Lung microvascular endothelial cell (primary cell): Measurements from ENCODE around the gene BANF1. TPM values are rescaled to one million over a fixed set of nuclear protein-coding genes. Genes with fewer than 3 reads are reported as not detected.

ENCODE experiments used
- DNase-seq, 2 donors: peaks; one replicate each; pipeline versions ENCODE4 v3.0.0 to v3.0.0-alpha.2; 2010; ENCODE audit warnings: low read depth in 2 of 2
- total RNA-seq: library from RNA; depleted of rRNA; stranded (reverse); fragments of >200 nt; gene quantifications from 2 replicates; pipeline ENCODE4 v1.2.1, GENCODE V29; 2014

The BANF1 gene, protein sequence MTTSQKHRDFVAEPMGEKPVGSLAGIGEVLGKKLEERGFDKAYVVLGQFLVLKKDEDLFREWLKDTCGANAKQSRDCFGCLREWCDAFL
- 19.2 and 20.5 TPM in 2 replicates for total RNA-seq

DNA sequence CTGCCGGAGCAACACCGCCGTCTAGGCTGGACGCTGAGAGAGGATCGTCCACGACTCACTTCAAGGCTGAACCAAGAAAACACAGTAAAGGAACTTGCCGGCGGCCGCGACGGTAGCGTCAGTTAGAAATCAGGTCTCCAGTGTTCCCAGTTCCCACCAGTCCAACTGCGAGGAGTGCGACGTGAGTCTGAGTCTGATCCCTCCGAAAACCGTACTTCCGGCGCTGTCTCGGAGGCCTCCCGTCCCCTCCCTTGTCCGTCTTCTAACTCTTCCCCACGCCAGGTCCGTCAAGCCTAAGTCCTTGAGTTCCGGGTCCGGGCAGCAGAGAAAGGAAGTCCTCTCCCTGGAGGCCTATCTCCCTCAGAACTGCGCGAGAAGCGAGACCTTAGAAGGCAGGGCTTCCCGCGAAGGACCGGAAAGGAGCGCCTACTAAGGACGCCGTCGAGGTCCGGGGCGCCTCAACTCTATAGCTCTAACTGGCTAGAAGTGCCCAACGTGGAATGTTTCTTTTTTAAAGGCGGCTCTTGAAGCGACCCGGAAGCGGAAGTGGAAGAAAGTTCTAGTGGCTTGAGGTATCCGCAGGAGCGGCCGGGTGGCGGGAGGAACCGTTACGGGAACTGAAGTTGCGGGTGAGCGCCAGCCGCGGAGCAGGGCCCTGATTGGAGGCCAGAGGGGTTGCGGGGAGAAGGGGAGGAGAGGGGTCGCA is at the start of gene BANF1, which contains the start of gene EIF1AD:
Gene BANF1 (plus strand): TSS at position 562 of the 706 bp plus-strand sequence. CDS start 748 bp downstream, outside the sequence.
Gene EIF1AD (minus strand): TSS at position 216 of the 706 bp plus-strand sequence. CDS start 1,768 bp downstream, outside the sequence.
- DNase-seq, result peak; percentile 94 to 99

DNA sequence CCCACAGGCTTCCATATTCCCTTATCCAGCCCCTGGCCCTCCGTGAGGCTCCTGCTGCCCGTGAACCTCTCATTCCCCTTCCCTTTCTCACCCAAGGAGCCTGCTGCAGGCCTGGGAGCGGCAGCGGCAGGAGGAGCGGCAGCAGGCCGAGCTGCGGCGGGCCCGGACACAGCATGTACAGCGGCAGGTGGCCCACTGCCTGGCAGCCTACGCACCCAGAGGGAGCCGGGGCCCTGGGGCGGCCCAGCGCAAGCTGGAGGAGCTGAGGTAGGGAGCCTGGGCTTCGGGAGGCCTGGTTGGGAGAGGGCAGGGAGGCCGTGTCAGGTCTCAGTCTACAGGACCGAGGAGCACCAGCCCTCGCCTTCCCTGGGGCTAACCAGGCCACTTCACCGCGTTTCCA is 48.8 kb upstream of the BANF1 start:
- DNase-seq, result no peak

DNA sequence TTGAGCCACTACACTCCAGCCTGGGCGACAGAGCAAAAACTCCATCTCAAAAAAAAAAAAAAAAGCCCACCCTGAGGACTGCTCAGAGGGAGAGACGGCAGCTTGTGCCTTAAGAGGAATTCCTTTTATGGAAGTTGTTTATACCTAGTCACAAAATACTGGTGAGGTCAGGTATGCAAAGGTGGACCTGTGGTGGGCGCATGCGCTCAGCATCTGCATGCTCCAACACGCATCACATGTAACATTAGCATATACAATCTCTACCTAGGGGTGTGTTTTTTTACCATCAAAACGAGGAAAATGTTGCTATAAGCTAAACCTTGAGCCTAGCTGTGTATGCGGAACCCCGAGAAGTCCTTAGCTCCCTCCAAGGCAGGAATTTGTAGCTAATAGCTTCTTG is 47.5 kb upstream of the BANF1 start:
- DNase-seq, result no peak

DNA sequence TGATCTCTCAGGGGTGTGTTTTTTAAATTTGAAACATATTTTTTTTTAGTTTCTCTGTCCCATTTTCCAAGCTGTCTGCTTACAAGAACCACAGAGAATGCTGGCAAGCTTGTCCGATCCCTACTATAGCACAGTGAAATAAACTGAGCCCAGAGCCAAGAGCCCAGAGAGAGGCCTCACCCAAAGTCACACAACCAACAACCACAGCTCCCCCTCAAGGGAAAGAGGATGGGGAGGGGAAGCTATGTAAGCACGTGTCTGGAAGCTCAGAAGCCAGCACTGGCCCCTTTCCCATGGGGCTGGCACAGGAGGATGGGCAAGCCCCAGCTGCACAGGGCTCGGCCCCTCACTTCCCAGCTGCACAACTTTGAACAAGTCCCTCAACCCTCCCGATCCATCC is 44.0 kb upstream of the BANF1 start:
- DNase-seq, result no peak

DNA sequence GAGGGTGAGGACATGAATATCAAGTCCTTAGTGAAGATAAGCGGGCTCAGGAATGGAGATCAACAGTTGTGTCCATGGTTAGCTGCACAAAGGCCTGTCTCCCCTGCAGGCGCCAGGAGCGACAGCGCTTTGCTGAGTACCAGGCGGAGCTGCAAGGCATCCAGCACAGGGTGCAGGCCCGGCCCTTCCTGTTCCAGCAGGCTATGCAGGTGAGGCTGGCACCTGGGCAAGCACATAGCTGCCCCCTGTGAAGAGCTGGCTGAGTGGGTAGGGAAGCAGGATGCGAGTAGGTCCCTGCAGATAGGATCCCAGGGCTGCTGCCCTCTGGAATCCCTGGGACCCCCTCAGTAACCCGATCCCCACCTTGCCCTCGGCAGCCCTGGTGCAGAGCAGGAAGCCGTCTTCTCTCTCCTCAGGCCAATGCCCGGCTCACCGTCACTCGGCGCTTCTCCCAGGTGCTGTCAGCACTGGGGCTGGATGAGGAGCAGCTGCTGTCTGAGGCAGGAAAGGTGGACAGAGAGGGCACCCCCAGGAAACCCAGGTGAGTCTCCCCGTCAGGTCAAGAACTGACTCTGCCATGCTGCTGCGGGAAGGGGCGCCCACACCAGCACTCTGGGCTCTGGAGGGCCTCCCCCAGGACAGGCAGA is 43.4 kb upstream of the BANF1 start:
- DNase-seq, result no peak

DNA sequence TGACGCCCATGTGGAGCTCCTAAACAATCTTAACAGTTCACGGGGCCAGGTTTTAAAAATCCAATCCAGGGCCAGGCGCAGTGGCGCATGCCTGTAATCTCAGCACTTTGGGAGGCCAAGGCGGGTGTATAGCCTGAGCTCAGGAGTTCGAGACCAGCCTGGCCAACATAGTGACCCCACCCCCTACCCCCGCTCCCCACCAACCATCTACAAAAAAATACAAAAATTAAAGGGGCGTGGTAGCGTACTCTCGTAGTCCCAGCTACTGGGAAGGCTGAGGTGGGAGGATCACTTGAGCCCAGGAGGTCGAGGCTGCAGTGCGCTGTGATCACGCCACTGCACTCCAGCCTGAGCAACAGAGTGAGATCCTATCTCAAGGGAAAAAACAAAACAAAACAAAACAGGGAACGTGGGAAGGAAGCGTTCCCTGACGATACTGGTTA is 41.5 kb upstream of the BANF1 start:
- DNase-seq, result no peak

DNA sequence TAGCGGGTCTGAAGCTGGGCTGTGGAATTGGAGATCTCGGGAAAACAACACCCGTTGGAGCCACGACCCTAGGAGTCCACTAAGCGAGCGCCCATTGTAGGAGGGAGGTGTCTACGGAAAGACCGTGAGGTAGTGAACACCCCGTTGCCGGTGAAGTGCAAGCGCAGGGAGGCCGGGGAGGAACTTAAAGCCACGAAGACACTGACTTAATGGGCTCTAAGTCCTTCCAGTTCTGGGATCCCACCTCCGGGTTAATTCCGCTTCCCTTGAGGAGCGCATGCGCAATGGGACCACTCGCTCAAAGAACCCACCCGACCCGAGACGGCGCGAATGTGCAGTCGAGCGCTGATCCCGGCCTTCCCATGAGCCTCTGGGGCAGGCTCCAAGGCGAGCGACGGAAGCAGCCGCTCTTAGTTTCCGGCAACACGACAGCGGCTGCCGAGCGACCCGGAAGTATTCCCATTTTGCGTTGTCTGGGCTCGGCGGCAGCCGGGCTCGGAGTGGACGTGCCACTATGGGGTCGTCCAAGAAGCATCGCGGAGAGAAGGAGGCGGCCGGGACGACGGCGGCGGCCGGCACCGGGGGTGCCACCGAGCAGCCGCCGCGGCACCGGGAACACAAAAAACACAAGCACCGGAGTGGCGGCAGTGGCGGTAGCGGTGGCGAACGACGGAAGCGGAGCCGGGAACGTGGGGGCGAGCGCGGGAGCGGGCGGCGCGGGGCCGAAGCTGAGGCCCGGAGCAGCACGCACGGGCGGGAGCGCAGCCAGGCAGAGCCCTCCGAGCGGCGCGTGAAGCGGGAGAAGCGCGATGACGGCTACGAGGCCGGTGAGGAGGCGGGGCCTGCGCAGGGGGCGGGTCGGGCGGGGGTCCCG is 40.8 kb upstream of the BANF1 start, which contains the start of gene SART1:
Gene SART1 (plus strand): TSS at position 468 of the 874 bp plus-strand sequence. CDS start 47 bp downstream, at position 515.
- peak; percentile 99 for DNase-seq

DNA sequence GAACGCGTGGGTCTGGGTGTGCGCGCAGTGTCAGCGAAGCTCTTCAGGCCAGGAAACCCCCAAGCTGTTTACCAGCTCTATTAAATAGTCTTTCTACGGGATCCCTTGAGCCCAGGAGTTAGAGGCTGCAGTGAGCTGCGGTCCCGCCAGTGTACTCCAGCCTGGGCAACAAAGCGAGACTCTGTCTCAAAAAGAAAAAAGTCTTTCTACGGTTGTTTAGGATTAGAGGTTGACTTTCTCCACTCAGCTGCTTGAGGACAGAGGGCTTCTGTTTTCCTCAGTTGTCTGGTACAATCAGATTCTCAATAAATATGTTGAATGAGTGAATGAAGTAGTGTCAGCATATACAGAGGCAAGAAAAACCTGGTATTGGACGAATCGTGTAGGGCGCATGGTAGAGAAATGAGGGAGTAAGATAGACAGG is 40.1 kb upstream of the BANF1 start:
- DNase-seq, result no peak

DNA sequence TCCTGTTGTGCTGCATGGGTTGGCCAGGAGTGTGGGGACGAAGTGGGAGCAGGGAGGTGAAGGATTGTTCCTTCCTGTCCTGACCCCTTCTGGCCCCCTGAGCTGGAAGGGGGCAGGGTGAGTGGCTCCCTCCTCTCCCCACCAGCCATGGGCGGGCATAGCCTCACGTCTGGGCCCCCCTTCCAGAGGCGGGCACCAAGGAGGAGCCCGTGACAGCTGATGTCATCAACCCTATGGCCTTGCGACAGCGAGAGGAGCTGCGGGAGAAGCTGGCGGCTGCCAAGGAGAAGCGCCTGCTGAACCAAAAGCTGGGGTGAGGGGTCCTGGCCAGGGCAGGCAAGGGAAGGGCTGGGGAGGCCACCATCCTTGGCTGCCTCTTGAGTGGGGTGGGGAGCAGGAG is 37.4 kb upstream of the BANF1 start:
- DNase-seq, result no peak

DNA sequence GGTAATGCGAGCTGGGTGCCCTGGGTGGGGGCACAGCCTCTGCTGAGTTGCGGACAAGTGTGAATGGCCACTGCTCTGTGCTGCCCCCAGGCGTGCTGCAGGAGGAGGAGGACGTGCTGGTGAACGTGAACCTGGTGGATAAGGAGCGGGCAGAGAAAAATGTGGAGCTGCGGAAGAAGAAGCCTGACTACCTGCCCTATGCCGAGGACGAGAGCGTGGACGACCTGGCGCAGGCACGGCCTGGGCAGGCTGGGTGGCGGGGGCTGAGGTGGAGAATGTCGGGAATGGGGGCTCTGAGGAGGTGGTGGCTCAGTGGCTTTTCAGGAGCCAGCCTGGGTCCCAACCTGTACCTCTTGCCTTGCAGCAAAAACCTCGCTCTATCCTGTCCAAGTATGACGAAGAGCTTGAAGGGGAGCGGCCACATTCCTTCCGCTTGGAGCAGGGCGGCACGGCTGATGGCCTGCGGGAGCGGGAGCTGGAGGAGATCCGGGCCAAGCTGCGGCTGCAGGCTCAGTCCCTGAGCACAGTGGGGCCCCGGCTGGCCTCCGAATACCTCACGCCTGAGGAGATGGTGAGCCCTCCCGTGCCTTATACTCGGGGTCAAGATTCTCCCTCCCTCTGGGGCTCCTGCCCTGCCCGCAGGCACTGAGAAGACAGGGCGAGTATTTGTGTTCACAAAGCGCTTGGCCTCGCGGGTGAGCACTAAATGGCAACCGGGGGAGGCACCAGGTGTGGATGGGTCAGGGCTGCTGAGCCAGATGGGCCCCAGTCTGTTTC is 36.1 kb upstream of the BANF1 start:
- DNase-seq, result no peak

DNA sequence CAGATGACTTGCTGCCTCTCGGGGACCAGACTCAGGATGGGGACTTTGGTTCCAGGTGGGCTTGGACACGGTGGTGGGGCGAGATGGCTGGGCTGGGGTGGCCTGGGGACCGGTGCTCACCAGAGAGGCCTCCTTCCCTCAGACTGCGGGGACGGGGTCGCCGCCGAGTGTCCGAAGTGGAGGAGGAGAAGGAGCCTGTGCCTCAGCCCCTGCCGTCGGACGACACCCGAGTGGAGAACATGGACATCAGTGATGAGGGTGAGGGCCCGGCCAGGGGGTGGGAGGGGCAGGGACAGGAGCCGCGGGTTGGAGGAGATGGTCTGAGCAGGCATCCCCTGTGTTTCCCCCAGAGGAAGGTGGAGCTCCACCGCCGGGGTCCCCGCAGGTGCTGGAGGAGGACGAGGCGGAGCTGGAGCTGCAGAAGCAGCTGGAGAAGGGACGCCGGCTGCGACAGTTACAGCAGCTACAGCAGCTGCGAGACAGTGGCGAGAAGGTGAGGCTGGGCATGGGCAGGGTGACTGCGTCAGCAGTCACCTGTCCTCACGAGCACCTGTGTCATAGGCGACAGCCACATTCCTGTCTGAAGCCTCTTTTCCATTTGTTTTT is 34.9 kb upstream of the BANF1 start:
- DNase-seq, result no peak

DNA sequence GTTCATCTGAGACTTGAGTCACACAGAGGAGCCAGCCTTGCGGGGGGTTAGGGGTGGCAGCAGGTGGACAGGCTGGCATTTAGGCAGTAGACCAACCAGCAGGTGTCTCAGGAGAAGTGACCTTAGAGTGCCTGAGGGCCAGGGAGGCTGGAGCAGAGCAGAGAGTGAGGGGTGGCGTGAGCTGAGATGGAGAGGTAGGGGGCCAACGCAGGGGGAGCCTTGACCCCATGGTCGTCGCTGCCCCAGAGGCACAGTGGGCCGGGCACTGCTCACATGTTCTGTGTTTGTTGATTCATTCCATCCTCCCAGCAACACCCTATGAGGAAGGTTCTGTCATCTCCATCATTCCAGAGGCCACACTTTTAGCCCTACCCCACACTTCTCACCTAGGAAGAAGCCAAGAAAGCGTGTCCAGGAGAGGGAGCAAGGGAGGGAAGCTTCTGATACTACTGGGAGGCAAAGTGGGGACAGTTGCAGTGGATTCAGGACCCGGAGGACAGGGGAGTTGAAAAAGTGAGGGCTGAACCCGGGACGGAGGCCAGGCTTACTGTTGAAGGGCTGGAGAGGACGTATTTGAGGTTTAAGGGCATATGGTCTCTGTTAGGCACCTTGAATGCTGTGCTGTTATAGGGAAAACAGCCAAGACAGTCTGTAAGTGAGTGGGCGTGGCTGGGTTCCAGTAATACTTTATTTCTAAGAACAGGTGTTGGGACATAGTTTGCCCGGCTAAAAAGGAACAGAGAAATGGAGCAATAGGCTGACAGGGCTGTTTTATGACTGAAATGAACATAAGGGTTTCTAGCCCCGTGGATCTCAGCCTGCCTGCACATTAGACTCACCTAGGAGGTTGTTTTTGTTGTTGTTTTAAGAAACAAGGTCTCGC is 33.5 kb upstream of the BANF1 start:
- no peak for DNase-seq

DNA sequence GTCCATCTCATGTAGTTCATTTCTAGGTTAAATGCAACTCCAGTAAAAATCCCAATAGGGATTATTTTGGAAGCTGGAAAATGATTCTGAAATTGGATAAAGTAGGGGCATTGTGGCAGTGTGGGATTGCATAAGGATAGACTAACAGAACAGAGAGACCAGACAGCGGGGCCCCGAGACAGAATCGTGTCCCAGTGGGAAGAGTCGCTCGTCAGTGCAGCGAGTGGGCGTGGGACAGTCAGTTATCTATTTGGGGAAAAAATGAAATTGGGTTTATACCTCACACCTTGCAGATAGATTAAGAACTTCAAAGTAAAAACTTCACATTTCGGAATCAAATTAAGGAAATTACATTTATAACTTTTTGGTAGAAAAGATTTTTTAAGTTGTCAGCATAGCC is 30.2 kb upstream of the BANF1 start:
- DNase-seq, result no peak

DNA sequence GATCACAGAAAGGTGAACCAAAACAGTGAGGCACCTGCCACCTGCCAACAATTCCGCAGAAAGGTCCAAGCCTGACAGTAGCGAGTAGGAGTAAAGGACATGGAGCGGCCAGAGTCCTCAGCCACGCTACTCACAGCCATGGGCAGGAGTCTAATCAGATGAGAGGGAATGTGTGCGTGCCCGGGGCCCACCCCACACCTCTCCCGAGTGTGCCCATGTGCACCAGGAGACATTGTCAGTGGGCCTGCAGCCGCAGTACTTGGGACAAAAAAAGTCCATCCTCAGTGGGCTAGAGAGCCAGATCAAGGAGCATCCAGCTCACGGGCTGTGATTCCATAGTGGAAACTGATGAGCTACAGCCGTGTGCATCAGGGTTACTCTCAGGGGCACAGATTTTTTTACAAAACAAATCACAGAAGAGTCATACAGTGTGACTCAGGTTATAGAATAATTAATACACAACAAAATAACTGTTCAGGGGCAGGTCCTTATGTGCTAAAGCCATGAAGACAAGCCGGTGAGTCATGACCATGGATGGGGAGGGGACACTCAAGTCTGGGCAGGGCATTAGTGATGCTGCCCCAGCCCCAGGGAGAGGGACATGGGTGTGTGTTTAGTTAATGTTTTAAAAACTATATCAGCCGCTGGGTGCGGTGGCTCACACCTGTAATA is 28.7 kb upstream of the BANF1 start:
- peak in 1 of 2 donors; percentile 24 for DNase-seq

DNA sequence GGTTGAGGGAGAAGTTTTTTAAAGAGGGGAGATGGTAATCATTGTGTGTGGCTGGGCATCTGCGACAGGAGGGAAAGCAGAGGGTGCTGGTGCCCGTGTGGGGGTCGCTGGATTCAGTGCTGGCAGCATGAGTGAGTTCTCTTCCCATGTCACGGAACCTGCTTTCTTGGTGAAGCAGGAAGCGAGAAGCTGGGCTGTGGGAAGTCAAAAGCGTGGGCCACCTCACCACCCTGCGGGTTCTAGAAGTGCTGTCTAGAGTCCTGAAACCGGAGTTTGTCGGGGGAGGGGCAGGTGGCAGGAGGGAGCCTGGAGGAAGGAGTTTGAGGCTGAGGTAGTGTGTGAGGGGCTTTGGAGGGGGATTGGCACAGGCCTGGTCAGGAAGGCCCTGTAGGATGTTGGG is 26.5 kb upstream of the BANF1 start:
- no peak for DNase-seq

DNA sequence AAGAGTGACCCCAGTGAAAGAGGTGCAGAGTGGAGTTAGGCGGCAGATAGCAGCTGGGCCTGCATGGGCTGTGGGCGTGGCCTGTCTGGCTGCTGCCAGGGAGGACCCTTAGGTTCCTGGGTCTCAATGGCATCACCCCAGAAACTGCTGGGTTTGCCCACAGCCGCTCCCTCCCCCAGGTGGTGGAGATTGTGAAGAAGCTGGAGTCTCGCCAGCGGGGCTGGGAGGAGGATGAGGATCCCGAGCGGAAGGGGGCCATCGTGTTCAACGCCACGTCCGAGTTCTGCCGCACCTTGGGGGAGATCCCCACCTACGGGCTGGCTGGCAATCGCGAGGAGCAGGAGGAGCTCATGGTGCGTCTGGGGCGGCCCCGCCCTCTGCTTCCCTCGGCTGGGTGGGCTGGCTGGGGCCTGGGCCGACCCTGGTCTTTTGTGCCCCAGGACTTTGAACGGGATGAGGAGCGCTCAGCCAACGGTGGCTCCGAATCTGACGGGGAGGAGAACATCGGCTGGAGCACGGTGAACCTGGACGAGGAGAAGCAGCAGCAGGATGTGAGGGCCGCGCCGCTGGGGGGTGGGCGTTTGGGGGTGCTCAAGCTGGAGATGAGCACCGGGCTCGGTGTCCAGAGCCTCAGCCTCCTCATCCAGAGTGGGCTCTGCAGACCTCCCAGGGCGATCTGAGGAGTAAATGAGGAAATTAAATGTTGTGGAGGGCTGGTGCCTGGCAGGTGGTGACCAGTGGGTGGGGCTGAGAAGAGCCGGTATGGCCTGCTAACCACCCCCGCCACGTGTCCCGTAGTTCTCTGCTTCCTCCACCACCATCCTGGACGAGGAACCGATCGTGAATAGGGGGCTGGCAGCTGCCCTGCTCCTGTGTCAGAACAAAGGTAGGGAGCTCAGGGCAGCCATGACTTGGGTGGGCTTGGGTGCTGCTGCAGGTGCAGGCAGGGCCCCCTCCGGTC is 25.8 kb upstream of the BANF1 start:
- no peak for DNase-seq

DNA sequence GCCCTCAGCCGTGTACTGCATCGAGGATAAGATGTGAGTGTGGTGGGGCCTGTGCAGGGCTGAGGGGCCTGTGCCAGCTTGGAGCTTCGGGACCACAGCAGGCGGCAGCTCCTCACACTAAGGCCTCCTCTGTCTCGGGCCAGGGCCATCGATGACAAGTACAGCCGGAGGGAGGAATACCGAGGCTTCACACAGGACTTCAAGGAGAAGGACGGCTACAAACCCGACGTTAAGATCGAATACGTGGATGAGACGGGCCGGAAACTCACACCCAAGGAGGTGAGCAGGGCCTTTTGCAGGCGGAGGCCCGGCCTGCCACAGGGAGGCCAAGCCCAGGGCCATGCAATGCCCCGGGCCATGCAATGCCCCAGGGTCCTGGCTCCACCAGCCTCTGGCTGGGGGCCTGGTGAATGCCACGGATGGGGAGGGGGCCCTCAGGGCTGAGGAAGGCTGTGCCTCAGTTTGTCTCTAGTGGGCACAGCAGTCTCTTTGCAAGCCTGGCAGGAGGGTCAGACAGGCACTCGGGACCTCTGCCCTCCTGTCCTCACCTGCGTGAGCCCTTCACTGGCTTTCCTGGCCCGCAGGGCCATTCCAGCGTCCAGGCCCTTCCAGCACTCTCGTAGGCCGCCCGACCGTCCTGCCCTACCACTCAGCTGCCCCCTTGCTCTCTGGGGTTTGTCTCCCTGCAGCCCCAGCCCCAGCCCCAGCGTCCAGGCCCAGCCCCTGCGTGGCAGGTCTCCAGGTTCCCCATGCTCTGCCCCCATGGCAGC is 24.5 kb upstream of the BANF1 start:
- DNase-seq, result no peak
